HG03558 (cell line): ENCODE data around the gene MTCL1.
A peak's percentile ranks its signal among the peaks of the same experiment; 100 is the strongest.
"Not testable (repeated sequence)": the region's sequence is repeated elsewhere in the genome, so short reads cannot be mapped to it uniquely, and the experiment has no call there.

Source experiments
- ATAC-seq: cut with Tn5 transposase; IDR thresholded peaks from one replicate; pipeline ENCODE4 v1.9.1; 2021; ENCODE audit warnings: moderate number of reproducible peaks; ENCODE audit not compliant: unreplicated experiment; ENCODE audit errors: extremely low read depth

The MTCL1 gene

GRCh38 chr18:8735274-8735673 lies 29.9 kb downstream of the MTCL1 start:
- no peak for ATAC-seq

DNA sequence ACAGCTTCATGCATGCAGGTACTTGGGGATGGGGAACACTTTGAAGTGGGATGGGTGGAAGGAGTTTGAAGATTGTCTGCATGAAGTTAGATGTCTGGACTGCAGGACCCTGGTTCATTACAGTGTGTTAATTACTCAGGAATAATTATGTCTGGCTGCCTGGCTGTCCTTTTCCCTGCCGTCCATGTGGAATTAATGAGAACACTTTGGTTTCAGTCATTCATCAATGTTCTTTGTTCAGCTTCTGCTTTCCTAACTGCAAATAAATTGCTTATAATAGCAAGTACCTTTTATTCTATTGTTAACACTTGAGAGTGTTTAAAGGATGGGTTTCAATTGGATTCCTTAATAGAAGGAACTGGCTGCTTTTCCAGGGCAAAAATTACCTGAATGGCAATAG lies 35.8 kb downstream of the MTCL1 start:
- no peak for ATAC-seq

DNA sequence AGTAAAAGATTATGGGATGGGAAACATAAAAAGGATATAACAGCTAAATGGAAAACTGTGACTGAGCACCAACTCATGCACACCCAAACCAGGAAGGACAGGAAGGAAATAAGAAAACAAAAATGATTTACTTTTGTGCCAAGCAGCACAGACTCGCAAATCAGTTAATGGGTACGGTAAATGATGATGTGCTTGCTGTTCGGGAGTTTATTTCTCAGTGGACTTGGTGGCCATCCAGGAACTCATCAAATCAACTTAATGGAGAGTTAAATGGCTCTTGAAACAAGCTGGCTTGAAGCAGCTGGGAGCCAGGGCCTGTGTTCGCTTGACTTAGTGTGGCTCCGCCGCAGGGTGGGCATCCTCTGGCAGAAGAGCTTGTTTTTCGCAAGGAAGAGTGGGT lies 36.2 kb downstream of the MTCL1 start:
- ATAC-seq, result no peak

GRCh38 chr18:8742387-8743361 lies 37.3 kb downstream of the MTCL1 start:
- ATAC-seq, result no peak

- no peak for ATAC-seq
Measured at GRCh38 chr18:8744038-8744437, 38.7 kb downstream of the MTCL1 start.

GRCh38 chr18:8744656-8745055 lies 39.3 kb downstream of the MTCL1 start:
- no peak for ATAC-seq

GRCh38 chr18:8745355-8746014 lies 40.1 kb downstream of the MTCL1 start:
- ATAC-seq, result no peak

DNA sequence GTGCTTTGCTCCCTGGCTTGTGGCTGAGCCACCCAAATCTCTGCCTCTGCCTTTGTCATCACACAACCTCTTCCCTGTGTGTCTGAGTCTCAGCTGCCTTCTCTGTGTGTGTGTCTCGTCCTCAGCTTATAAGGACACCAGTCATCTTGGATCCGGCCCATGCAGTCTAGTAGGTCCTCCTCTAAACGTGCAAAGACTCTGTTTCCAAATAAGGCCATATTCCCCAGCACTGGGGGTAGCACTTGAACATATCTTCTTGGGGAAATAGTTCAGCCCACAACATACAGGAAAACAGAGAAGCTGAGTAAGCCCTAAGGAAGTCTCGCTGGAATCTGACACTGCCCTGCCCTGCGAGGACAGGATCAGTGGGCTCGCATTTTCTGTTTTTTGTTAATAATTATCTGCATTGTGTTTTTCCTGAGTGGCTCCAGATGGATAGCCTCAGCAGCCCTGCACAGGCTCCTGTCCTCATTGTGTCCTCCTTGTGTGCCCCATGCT lies 42.1 kb downstream of the MTCL1 start:
- ATAC-seq, result no peak

GRCh38 chr18:8749492-8749891 lies 44.1 kb downstream of the MTCL1 start:
- no peak for ATAC-seq

GRCh38 chr18:8750954-8751415 lies 45.6 kb downstream of the MTCL1 start:
- no peak for ATAC-seq

DNA sequence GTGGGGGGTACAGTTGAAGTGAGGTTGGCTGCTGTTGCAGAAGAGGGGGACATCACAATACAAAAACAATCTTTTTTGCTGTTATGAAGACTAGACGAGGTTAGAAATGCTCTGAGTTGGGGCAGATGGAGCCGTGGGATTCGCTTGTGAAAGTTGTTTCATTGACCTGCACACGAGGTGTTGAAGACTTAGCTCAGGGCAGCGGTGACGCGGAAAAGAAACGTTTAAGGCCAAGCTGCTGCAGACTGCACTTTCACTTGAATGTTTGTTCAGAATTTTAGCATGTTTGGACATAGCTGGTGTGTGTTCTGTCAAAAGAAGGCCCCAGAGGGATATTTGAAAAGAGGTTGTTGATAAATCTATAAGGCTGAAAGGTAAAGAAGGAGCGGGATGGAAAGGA lies 46.3 kb downstream of the MTCL1 start:
- ATAC-seq, result no peak

- ATAC-seq, result no peak
Measured at GRCh38 chr18:8752329-8752728, 47.0 kb downstream of the MTCL1 start.

DNA sequence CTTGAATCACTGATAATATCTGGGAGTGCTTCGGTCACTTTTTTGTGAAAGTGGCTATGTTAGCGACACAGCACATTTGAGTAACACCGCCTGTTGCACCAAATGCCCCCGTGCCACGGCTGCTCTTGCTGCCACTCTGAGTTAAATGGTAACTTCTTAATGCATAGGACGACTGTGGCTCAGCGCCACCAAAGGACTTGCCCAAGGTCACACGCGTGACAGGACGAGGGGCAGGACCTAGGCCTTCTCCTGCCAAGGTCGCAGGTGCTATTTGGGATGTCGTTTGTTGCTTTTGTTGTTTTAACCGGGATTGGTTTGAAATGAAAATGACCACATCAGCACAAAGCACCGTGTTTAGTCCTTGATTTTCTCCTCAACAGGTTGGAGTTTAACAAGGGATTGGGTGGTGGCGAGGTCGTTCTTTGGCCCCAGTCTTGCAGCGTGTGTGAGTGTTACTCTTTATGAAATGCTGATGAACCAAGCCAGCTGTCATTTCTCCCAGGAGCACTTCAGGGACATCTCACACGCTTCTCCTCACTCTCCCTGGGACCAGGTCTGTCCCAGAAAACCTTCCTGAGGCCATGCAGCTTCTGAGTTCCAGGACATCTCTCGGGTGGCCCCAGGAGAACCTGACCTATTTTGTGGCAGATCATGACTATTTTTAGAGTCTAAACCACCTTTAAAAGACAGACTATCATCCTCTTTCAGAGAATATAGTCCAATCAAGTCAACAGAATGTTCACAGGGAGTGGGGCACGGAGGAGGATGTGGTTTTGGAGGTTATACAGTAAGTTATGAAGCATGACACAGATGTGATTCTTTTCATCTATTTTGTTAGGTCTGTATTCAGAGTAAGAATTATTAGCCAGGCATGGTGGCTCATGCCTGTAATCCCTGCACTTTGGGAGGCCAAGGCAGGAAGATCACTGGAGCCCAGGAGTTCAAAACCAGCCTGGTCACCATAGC lies 49.9 kb downstream of the MTCL1 start:
- ATAC-seq, result peak; percentile 46

DNA sequence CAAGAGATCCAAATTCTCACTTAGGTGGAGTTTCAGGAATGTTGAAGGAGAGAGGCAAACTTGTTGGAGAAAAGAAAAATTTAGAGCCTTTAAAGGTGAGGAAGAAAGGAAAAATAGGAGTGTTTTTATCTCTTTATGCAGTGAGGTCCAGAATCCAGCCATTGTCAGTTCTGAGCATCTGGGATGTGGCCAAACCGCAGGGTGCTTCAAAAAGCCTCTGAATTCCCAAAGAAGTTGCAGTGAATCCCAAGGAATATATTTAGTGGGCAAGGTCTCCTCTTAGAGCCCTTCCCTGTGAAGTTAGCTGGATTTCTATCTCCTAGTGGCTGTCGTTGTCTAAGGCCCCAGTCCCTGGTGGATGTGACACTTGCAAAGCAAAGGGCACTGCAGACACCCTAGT lies 51.2 kb downstream of the MTCL1 start:
- no peak for ATAC-seq

DNA sequence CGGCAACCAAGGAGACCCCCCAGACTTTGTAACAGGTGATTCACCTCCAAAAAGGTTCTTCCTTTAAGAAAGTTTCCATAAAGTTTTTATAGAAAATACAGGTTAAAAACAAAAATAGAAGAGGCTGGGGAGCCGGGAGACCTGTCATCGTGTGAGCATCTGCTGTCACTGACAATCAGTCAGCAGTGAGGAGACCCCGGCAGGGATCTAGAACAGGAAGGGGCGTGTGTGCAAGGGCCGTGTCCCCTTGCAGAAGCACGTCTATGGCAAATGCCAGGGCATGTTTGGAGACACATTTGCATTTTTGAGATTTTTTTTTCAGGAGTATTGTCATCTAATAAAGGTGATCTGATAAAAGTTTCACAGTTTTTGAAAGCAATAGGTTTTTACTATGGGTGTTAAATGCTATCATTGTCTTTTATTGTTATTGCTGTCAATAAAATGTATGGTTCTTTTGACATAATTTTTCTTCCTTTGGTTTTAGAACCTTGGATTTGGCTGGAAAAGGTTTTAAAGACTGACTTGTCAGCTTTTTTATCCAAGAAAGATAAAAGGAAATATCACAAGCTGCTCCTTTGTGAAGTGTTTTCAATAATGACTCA lies 52.1 kb downstream of the MTCL1 start:
- no peak for ATAC-seq

GRCh38 chr18:8758466-8758865 lies 53.1 kb downstream of the MTCL1 start:
- no peak for ATAC-seq

DNA sequence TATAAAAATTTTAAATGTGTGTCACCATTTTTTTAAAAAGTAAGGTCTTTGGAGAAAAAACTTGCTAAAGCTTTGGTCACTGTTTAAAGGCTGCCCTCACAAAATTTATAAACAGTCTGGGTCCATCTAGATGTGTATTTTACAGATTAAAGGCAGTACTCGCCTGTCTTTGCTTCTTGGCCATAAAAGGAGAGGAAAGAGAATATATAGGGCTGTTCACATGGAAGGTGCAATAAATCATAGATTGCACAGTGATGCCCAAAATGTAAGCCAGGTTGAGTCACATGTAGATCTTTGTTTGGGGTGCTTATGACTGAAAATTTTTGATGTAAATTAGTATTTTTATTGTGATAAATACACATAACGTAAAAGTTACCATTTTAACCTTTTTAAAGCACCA lies 55.6 kb downstream of the MTCL1 start:
- ATAC-seq, result no peak

- ATAC-seq, result not testable (repeated sequence)
Measured at GRCh38 chr18:8761535-8761934, 56.2 kb downstream of the MTCL1 start.

- ATAC-seq, result no peak
Measured at GRCh38 chr18:8762968-8763367, 57.6 kb downstream of the MTCL1 start.

GRCh38 chr18:8763611-8764010 lies 58.3 kb downstream of the MTCL1 start:
- no peak for ATAC-seq
